ENCODE data around the gene KCNK1. TPM values are rescaled to one million over a fixed set of nuclear protein-coding genes. Genes with fewer than 3 reads are reported as not detected.

The KCNK1 gene
- polyA plus RNA-seq, 1 donor from 2014 or later, result 1.8 TPM

- no peaks in the 10 kb centered on the region for H3K36me3 ChIP-seq (ENCODE audit: insufficient read depth, low read length)
- no peak overlapping the region for H3K9ac ChIP-seq (ENCODE audit: low read length)
- no peaks in the 10 kb centered on the region for H3F3A ChIP-seq (ENCODE audit: insufficient read depth, low read length, poor library complexity, severe bottlenecking)
- no peaks in the 10 kb centered on the region for H4K20me1 ChIP-seq (ENCODE audit: insufficient read depth)
- no peaks in the 10 kb centered on the region for H3K79me2 ChIP-seq (replicated peaks; ENCODE audit: insufficient read depth, low read length)
- TF ChIP-seq CTCF (IDR thresholded peaks at IDR 0.05; ENCODE audit: poor library complexity, severe bottlenecking), result no peak
- no peak for TF ChIP-seq REST (IDR thresholded peaks at IDR 0.05; ENCODE audit: borderline replicate concordance)
- TF ChIP-seq RAD21 (conservative IDR thresholded peaks at IDR 0.05), result no peak
- TF ChIP-seq MXI1 (conservative IDR thresholded peaks at IDR 0.05; ENCODE audit: poor library complexity, severe bottlenecking), result no peak
- TF ChIP-seq POLR2AphosphoS5 (IDR thresholded peaks at IDR 0.05), result no peak
- TF ChIP-seq EZH2 (IDR thresholded peaks at IDR 0.05; ENCODE audit: borderline replicate concordance, insufficient read depth, low read length, poor library complexity, severe bottlenecking), result no peak
- no peak overlapping the region for H2AFZ ChIP-seq (ENCODE audit: low read depth, low read length)
- no peak overlapping the region for H3K27ac ChIP-seq (ENCODE audit: low read length)
- H3K9me2 ChIP-seq (ENCODE audit: insufficient read depth, low read length), result no peaks in the 10 kb centered on the region
- H3K9me3 ChIP-seq (ENCODE audit: low read length), result no peaks in the 10 kb centered on the region
- no peak overlapping the region for H3K4me2 ChIP-seq (ENCODE audit: low read length)
- H3K27me3 ChIP-seq (ENCODE audit: insufficient read depth, low read depth, low read length), result no peaks in the 10 kb centered on the region
- H3K4me3 ChIP-seq (ENCODE audit: low read length), result no peak overlapping the region
Observed at GRCh38 chr1:233631810-233632405, 18.0 kb downstream of the KCNK1 start.

- H3K36me3 ChIP-seq (ENCODE audit: insufficient read depth, low read length), result no peaks in the 10 kb centered on the region
- no peak overlapping the region for H3K9ac ChIP-seq (ENCODE audit: low read length)
- no peaks in the 10 kb centered on the region for H4K20me1 ChIP-seq (ENCODE audit: insufficient read depth)
- H3K9me3 ChIP-seq (ENCODE audit: low read length), result no peaks in the 10 kb centered on the region
- no peaks in the 10 kb centered on the region for H3F3A ChIP-seq (ENCODE audit: insufficient read depth, low read length, poor library complexity, severe bottlenecking)
- H3K27me3 ChIP-seq (ENCODE audit: insufficient read depth, low read depth, low read length), result no peaks in the 10 kb centered on the region
- no peak overlapping the region for H3K27ac ChIP-seq (ENCODE audit: low read length)
- H3K4me2 ChIP-seq (ENCODE audit: low read length), result no peak overlapping the region
- TF ChIP-seq CTCF (IDR thresholded peaks at IDR 0.05; ENCODE audit: poor library complexity, severe bottlenecking) (no peak), SMC3 (conservative IDR thresholded peaks at IDR 0.05; ENCODE audit: poor library complexity) (no peak), RAD21 (conservative IDR thresholded peaks at IDR 0.05) (no peak), REST (IDR thresholded peaks at IDR 0.05; ENCODE audit: borderline replicate concordance) (no peak), EZH2 (IDR thresholded peaks at IDR 0.05; ENCODE audit: borderline replicate concordance, insufficient read depth, low read length, poor library complexity, severe bottlenecking) (no peak), EP300 (conservative IDR thresholded peaks at IDR 0.05; ENCODE audit: poor library complexity, severe bottlenecking) (no peak), POLR2AphosphoS5 (IDR thresholded peaks at IDR 0.05) (no peak), TAF1 (IDR thresholded peaks at IDR 0.05; ENCODE audit: low read depth) (no peak), MXI1 (conservative IDR thresholded peaks at IDR 0.05; ENCODE audit: poor library complexity, severe bottlenecking) (no peak)
- no peaks in the 10 kb centered on the region for H3K79me2 ChIP-seq (replicated peaks; ENCODE audit: insufficient read depth, low read length)
- H3K4me3 ChIP-seq (ENCODE audit: low read length), result no peak overlapping the region
- H2AFZ ChIP-seq (ENCODE audit: low read depth, low read length), result no peak overlapping the region
- no peaks in the 10 kb centered on the region for H3K9me2 ChIP-seq (ENCODE audit: insufficient read depth, low read length)
Observed at GRCh38 chr1:233632436-233632835, 18.5 kb downstream of the KCNK1 start.
